SHP77 (cell line): Measurements from ENCODE around the gene PLPPR5.
"Not testable (repeated sequence)": the region's sequence is repeated elsewhere in the genome, so short reads cannot be mapped to it uniquely, and the experiment has no call there.

Experiments
- DNase-seq, 2 experiments: peaks; one replicate each; lab custom pipeline; 2025; lab: John Stamatoyannopoulos, UW

PLPPR5 gene

GRCh38 chr1:98919211-98919610 is 85.5 kb downstream of the PLPPR5 start:
- no peak for DNase-seq

DNA sequence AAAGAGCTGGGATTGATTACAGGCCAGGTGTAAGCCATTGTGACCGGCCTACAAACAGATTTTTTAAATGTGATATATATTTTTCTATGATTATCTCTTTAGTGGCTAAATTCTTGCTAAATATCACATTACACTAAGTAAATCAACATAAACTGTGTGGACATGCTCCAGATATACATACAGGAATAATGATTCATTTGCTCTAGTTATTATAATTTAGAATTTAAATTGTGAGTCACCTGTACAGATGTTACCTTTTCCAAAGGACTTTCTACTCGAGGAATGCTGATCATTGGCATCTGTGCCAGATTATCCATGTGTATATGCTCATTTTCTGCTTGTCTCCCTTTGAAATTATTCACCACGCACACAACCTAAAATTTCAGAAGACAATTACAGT is 90.1 kb downstream of the PLPPR5 start:
- DNase-seq = no peak

- no peak for DNase-seq
These were observed 93.8 kb downstream of the PLPPR5 start for GRCh38 chr1:98910827-98911226.

DNA sequence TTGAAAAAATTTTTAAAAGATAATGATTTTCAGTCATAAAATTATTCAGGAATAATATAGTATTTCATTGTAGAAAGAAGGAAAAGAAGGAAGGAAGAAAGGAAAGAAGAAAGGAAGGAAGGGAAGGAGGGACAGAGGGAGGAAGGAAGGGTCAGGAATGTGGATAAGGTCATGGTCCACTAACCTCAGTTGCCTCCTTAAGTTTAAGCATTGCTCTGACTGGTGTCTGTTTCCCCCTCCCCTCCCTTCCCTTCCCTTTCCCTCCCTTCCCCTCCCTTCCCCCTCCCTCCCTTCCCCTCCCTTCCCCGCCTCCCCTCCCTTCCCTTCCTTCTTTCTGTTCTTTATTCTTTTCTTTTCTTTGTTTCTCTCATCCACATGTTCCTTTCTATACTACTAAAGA is 95.7 kb downstream of the PLPPR5 start:
- DNase-seq = no peak

GRCh38 chr1:98906809-98907208 is 97.9 kb downstream of the PLPPR5 start:
- no peak for DNase-seq

GRCh38 chr1:98906361-98906760 is 98.3 kb downstream of the PLPPR5 start:
- DNase-seq = no peak

GRCh38 chr1:98904684-98905083 is 100.0 kb downstream of the PLPPR5 start:
- DNase-seq = no peak

- no peak for DNase-seq
These were observed 100.9 kb downstream of the PLPPR5 start for GRCh38 chr1:98903726-98904125.

DNA sequence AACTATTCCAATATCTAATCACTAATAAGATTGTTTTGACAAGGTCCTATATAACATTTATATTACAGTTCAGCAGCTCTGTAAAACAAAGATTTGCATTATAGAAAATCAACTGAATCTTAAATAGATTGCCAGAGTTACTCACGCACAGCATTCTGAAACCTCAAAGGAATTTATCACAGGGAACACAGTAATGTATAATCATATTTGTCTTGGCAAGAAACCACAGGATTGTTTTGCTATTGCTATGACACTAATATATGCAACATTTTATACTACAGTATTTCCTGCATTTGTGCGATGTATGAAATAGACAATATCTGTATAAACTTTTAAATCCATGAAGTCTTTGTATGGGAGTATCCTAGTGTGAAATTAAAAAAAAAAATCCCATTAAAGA is 101.4 kb downstream of the PLPPR5 start:
- DNase-seq = no peak

GRCh38 chr1:98898940-98899339 is 105.7 kb downstream of the PLPPR5 start:
- DNase-seq = no peak

- peak; percentile 19 to 31 for DNase-seq
These were observed 107.2 kb downstream of the PLPPR5 start for GRCh38 chr1:98897479-98897878.

- DNase-seq = no peak
These were observed 107.8 kb downstream of the PLPPR5 start for GRCh38 chr1:98896711-98897445.

DNA sequence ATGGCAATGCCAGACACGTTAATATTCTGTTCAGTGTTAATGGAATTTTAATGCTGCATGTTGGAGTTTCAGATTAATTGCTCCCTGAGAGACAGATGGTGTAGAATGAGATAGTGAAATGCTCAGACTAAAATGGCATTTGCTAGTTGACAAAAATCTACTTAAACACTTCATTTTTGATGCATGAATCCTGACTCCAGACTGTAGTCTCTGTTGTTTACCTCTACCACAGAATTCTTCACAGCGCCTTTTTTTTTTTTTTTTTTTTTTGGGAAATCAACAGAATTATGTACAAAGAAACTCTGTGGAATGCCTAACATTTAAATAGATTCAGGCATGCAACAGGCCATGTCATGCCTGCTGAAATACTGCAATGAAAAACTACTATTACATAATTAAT is 111.3 kb downstream of the PLPPR5 start:
- DNase-seq = no peak

GRCh38 chr1:98888869-98889268 is 115.8 kb downstream of the PLPPR5 start:
- no peak for DNase-seq

GRCh38 chr1:98887507-98887906 is 117.2 kb downstream of the PLPPR5 start:
- DNase-seq = no peak

GRCh38 chr1:98884864-98885263 is 119.8 kb downstream of the PLPPR5 start:
- DNase-seq = no peak

DNA sequence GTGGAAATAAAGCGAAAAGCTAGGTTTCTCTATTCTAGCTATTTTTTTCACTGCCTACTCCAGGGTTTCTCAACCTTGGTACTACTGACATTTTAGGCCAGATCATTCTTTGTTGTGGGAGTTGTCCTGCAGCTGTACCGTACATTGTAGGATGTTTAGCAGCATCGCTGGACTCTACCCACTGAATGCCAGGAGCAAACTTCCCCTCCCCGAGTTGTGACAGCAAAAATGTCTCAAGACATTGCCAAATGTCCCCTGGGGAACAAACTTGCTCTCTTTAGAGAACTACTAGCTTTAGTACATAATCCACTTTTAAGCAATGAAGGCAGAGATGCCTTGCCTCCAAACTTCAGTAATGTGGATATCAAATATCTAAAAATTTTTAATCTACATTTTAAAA is 122.8 kb downstream of the PLPPR5 start:
- no peak for DNase-seq

- not testable (repeated sequence) for DNase-seq
These were observed 123.4 kb downstream of the PLPPR5 start for GRCh38 chr1:98881234-98881633.

DNA sequence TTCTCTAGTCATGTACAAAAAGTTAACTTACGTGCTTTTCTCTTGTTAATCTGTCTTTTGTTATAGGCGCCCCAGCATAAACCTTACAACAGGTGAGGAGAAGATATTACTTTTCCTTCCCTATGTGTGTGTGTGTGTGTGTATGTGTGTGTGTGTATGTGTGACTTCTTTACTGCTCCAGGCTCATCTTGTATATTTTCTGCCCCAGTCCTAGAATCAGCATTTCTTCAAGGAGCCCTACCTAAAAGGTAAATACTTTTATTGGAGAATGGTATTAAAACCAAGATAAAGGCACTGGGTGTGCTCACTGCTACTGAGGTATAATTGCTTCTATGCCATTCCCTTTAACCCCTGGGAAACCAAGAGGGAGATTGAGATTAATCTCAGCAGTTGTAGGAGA is 129.8 kb downstream of the PLPPR5 start:
- DNase-seq = no peak

- DNase-seq = no peak
These were observed 133.4 kb downstream of the PLPPR5 start for GRCh38 chr1:98870959-98871903.

DNA sequence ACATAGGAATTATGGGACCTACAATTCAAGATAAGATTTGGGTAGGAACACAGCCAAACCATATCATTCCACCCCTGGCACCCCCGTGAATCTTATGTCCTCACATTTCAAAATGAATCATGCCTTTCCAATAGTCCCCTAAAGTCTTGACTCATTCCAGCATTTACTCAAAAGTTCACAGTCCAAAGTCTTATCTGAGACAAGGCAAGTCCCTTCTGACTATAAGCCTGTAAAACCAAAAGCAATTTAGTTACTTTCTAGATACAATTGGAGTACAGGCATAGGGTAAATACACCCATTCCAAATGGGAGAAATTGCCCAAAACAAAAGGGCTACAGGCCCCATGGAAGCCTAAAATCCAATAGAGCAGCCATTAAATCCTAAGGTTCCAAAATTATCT is 138.9 kb downstream of the PLPPR5 start:
- DNase-seq = no peak

DNA sequence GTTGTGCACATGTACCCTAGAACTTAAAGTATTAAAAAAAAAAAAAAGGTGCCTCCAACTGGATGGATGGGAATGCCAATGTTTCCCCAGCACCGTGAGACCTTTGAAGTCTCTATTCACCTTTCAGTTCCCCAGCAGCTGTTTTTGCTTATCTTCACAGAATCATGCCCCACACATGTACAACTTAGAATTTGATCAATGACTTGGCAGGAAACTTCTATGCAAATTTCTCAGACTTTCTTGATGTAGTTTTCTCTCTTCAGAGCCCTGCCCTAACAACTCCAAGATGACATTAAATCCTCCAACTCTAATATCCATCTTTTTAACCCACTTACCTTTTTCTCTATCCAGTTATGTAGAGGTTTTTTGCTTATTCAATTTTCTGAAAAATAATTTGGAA is 144.3 kb downstream of the PLPPR5 start:
- DNase-seq = no peak

DNA sequence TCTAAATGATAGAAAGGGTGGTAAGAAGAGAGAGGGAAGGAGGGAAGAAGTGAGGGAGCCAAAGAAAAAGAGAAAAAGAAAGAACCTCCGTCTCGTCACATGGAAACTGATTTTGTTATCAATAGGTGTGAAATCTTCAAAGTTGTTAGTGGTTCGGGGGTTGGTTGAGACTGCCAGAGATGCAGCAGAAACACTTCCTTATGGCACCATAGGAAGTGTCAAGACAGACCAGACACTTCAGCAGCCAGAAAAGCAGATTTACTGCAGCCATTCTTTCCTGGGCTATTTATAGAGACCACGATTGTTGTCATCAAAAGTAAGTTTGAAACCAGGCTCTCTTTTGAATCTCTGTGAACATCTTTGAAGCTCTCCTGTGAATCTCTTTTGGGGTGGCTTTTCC is 150.5 kb downstream of the PLPPR5 start:
- DNase-seq = no peak
